Raji (cell line): ENCODE measurements around the gene GDF2.

ENCODE experiments used
- POLR2A ChIP-seq: IDR thresholded peaks from 2 replicates; pipeline ENCODE4 v1.6.1; 2011; ENCODE audit warnings: low read depth, low read length, control low read depth; ENCODE audit not compliant: insufficient read depth

The GDF2 gene

GRCh38 chr10:47370015-47370767 lies 47.9 kb downstream of the GDF2 start:
- TF ChIP-seq POLR2A: no peak

GRCh38 chr10:47370878-47371277 lies 48.6 kb downstream of the GDF2 start:
- TF ChIP-seq POLR2A: no peak

DNA sequence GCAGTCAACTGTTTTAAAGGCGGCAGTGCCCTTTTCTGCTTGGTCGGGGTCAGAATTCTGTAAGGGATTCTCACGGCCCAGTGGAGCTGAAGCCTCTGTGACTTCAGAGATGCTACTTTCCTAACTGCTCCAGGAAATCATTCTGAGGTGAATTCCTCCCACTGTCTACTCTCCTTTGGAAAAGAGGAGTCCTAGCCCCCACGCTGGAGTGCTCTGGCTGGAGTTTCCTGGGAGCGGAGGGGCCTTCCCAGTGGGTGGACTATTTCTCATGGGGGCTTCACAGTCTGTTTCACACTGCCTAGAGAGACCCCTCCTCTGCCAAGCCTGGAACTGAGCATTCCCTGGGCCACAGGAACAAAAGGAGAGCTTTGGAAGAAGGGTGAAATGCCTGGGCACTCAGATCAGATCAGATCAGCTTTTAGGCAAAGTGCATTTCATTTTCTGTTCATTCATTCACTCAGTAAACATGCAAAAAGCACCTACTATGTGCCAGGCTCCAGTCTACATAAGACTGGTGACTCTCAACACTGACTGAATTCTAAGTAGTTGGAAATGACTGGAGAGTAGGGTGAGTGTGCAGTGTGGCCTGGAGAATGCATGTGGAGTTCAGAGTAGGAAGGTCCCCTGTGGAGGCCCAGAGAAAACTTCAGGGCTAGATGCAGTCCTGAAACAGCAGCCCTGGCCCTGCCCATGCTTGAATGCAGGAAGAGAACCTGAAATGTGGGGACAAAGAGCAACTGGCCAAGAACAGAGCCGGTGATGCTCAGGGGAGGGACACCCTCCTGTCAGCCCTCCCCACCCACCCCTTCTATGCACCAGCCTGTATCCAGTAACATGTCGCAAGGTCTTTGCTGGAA lies 49.6 kb downstream of the GDF2 start:
- TF ChIP-seq POLR2A: no peak

GRCh38 chr10:47372726-47373125 lies 50.5 kb downstream of the GDF2 start:
- no peak for TF ChIP-seq POLR2A

GRCh38 chr10:47374611-47375536 lies 52.6 kb downstream of the GDF2 start:
- TF ChIP-seq POLR2A: no peak

DNA sequence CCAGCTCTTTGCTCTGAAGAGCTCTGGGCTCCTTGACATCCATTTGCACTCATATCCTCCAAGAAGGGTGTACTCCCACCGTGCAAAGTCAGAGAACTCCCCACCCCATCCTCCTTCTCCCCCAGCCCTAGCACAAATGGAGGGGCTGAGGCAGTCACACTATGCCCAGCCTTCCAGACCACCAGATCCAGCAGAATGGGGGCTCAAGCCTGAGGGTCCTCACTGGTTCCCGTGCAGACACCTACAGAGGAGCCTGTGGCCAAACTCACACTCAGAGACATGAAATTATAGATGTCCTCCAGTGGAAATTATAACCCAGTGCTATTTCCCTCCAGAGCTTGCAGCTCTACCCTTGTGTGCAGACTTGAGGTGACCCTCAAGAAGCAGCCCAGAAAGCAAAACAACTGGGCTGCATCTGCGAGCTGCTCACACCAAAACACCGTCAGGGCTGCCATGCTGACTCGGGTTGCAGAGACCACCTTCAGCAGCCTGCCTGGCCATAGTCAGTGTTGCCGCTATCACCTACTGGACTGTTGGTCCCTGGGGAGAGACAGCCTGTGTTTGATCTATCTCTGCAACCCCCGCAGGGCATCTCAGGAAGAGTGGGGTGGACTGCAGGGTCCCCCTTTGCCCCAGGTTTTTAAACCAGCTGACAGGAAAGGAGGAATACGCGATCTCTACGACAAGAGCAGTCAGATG lies 54.4 kb downstream of the GDF2 start:
- TF ChIP-seq POLR2A: no peak
